ENCODE data around the gene DIAPH2.

- no peak for TF ChIP-seq POLR2A (IDR thresholded peaks at IDR 0.05)
- TF ChIP-seq CTCF (IDR thresholded peaks at IDR 0.05), result no peak
Measured at GRCh38 chrX:97009391-97009790, 324.7 kb downstream of the DIAPH2 start.

Data from tibial nerve (tissue), 3 donors.